ENCODE data around the gene CEACAM16. TPM values are rescaled to one million over a fixed set of nuclear protein-coding genes. Genes with fewer than 3 reads are reported as not detected.

CEACAM16 gene
- total and polyA plus RNA-seq, 10 donors = not detected

- DNase-seq = no peak
- intact Hi-C loops (cut with DNase I; ENCODE audit: low total_unique reads) = no loop called here
- Histone ChIP-seq H3K27ac (peak overlapping the region; percentile 75 to 99 (median 97)), H3K9me3 (no peaks in the 10 kb centered on the region), H3K27me3 (replicated peaks in 1 of 7) (no peaks in the 10 kb centered on the region), H3K36me3 (no peaks in the 10 kb centered on the region), H3K4me3 (peak overlapping the region in 1 of 8 donors; percentile 30), H3K4me1 (peaks cover 54 to 100% (median 88%) of the 10 kb centered on the region in 6 donors)
- TF ChIP-seq POLR2AphosphoS5 (IDR thresholded peaks at IDR 0.05) = no peak
- TF ChIP-seq POLR2A (IDR thresholded peaks at IDR 0.05) = no peak
- no peak for TF ChIP-seq CTCF (IDR thresholded peaks at IDR 0.05 in 8 of 11, conservative IDR thresholded peaks at IDR 0.05 in 3 of 11)
- WGBS, 5 donors = 55 to 73% (median 62%) methylated on average over 20 of the region's 20 CpGs
Observed at GRCh38 chr19:44742330-44743061, 43.5 kb downstream of the CEACAM16 start.

- DNase-seq = no peak
- H3K4me1 ChIP-seq = peaks cover 45 to 95% (median 80%) of the 10 kb centered on the region in 6 donors
- peak overlapping the region; percentile 53 to 99 (median 97) for H3K27ac ChIP-seq
- H3K9me3 ChIP-seq = no peaks in the 10 kb centered on the region
- TF ChIP-seq POLR2A (IDR thresholded peaks at IDR 0.05) (no peak), CTCF (IDR thresholded peaks at IDR 0.05 in 8 of 11, conservative IDR thresholded peaks at IDR 0.05 in 3 of 11) (no peak), POLR2AphosphoS5 (IDR thresholded peaks at IDR 0.05) (no peak)
- 45 to 73% (median 68%) methylated on average over 3 of the region's 3 CpGs for WGBS, 5 donors
- H3K4me3 ChIP-seq = no peak overlapping the region
- intact Hi-C loops (cut with DNase I; ENCODE audit: low total_unique reads) = no loop called here
- H3K27me3 ChIP-seq (replicated peaks in 1 of 7) = no peaks in the 10 kb centered on the region
- H3K36me3 ChIP-seq = peaks cover 0 to 2% (median 0%) of the 10 kb centered on the region in 6 donors
Observed at GRCh38 chr19:44744871-44745332, 46.0 kb downstream of the CEACAM16 start.

GRCh38 chr19:44745341-44745831, 46.4 kb downstream of the CEACAM16 start:
- intact Hi-C loops (cut with DNase I; ENCODE audit: low total_unique reads) = no loop called here
- Histone ChIP-seq H3K36me3 (peaks cover 0 to 7% (median 1%) of the 10 kb centered on the region in 6 donors), H3K4me1 (peaks cover 48 to 95% (median 83%) of the 10 kb centered on the region in 6 donors), H3K4me3 (no peak overlapping the region), H3K9me3 (no peaks in the 10 kb centered on the region), H3K27ac (peak overlapping the region; percentile 53 to 99 (median 97)), H3K27me3 (replicated peaks in 1 of 7) (no peaks in the 10 kb centered on the region)
- TF ChIP-seq POLR2A (IDR thresholded peaks at IDR 0.05) (no peak), POLR2AphosphoS5 (IDR thresholded peaks at IDR 0.05) (peak; percentile 62 to 72 (median 67))
- peak; percentile 84 for DNase-seq
- WGBS, 5 donors = 48 to 54% (median 52%) methylated on average over 9 to 10 of the region's 10 CpGs

- no peak for DNase-seq
- no peak overlapping the region for H3K4me3 ChIP-seq
- TF ChIP-seq POLR2A (IDR thresholded peaks at IDR 0.05) (no peak), CTCF (IDR thresholded peaks at IDR 0.05 in 8 of 11, conservative IDR thresholded peaks at IDR 0.05 in 3 of 11) (no peak), POLR2AphosphoS5 (IDR thresholded peaks at IDR 0.05) (no peak)
- peaks cover 50 to 95% (median 83%) of the 10 kb centered on the region in 6 donors for H3K4me1 ChIP-seq
- H3K27ac ChIP-seq = peak overlapping the region; percentile 80 to 99 (median 97)
- intact Hi-C loops (cut with DNase I; ENCODE audit: low total_unique reads) = no loop called here
- no peaks in the 10 kb centered on the region for H3K9me3 ChIP-seq
- 61 to 70% (median 67%) methylated on average over 4 of the region's 4 CpGs for WGBS, 5 donors
- no peaks in the 10 kb centered on the region for H3K27me3 ChIP-seq (replicated peaks in 1 of 7)
- peaks cover 0 to 14% (median 8%) of the 10 kb centered on the region in 6 donors for H3K36me3 ChIP-seq
Observed at GRCh38 chr19:44745887-44746600, 47.1 kb downstream of the CEACAM16 start.
